ENCODE data around the gene GON4L.
"Not testable (repeated sequence)": the region's sequence is repeated elsewhere in the genome, so short reads cannot be mapped to it uniquely, and the experiment has no call there.

The GON4L gene

DNA sequence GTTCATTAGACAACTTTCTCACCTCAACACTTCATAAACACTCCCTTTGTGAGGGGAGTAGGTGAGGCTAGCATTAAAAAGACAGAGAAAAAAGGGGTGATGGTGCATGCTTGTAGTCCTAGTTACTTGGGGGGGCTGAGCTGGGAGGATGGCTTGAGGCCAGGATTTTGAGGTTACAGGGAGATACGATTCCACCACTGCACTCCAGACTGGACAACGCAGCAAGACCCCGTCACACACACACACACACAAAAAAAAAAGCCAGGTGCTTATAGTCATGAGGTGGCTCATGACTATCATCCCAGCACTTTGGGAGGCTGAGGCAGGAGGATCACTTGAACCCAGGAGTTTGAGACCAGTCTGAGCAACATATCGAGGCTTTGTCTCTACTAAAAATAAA lies 29.6 kb downstream of the GON4L start:
- DNase-seq: no peak

GRCh38 chr1:155816351-155816750 lies 40.7 kb downstream of the GON4L start:
- no peak for DNase-seq

DNA sequence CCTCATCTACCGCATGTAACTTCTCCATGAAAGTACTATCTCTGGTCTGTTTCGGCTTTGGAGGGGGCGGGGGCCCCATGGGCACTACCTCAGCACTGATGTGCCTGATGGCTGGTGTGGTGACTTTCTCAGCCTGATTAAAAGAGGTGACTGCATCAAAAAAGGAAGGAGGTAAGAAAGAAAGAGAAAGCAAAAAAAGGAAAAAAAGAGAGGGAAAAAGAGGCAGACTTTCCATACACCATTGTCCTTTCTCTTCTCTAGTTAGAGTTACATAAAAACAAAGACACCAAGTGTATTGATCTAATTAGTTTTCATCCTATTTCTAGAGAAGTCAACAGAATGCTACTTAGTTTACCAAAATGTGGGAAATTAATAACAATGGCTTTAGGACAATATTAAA lies 43.3 kb downstream of the GON4L start:
- DNase-seq: no peak

- no peak for DNase-seq
Observed at GRCh38 chr1:155812878-155813277, 44.1 kb downstream of the GON4L start.

DNA sequence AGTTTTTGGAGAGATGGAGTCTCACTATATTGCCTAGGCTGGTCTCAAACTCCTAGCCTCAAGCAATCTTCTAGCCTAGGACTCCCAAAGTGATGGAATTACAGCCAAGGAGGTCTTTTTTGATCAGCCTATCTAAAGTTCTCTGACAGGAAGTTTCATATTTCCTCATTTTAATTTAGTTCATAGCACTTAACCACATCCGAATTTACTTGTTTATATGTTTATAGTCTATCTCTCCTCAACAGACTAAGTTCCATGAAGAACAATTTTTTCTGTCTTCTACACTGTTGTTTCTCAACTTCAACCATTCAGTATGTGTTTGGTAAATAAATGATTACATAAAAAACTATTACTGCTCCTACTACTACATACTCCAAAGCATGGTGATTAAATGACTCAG lies 47.9 kb downstream of the GON4L start:
- no peak for DNase-seq

DNA sequence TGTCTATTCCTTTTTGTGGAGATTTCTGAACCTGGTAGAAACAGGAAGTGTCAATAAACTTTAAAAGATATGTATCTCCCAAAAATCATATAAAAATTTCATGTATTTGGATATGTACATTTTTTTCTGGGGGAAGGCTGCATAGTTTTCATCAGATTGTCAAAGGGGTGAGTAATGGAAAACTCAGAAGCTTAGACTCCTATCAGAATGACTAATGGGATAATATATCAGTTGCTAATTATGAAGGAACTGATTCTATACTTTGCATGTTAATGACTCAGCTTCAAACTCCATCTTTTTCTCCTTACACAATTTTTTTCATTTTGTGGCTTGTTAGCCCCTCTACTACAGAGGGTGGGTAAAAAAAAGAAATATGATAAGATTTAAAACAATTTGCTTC lies 55.9 kb downstream of the GON4L start:
- DNase-seq: no peak

- not testable (repeated sequence) for DNase-seq
Observed at GRCh38 chr1:155795618-155796017, 61.4 kb downstream of the GON4L start.

DNA sequence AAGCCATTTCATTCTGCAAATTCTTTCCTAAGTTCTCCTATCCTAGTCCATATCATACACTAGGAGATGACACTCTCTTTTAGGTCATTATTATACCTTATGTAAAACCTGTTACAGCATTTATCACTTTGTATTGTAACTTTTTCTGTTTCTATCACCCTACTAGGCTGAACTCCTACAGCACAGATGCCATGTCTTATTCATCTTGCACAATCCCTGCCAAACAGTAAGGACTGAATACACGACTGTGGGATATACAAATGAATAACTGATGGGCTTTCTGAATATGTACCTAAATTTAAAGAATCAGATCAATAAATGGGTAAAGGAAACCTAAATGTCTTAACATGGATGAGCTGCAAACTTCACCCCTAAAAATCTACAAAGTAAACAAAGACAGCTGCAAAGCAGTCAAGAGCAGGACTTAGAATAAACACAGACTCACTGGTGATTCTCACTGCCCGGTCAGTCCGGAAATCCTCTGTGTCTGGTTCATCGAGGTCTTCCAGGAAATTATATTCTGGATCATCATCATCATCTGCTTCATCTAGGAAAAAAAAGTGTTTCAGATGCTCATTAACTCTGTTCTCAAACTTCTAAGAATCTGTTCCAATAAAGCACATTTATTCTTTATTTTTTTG lies 62.3 kb downstream of the GON4L start:
- DNase-seq: no peak

- DNase-seq: no peak
Observed at GRCh38 chr1:155793213-155793612, 63.8 kb downstream of the GON4L start.

DNA sequence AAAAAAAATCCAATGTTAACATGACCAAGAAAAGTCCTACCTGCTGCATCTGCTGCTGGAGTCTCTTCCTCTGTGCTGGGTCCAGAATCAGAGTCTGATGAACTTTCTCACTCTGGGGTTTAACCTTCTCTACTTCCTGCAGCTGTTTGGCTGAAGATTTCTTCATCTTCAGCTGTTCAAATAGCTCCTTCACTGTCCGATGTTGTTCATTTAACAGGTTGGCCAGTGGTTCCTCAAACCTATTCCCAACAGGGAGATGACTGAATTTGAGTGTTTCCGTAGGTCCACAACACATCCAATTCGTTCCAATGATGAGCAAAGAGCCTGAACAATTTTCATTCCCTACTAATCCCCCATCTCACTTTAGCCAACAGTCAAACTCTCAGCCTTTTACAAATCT lies 79.4 kb downstream of the GON4L start:
- DNase-seq: no peak

DNA sequence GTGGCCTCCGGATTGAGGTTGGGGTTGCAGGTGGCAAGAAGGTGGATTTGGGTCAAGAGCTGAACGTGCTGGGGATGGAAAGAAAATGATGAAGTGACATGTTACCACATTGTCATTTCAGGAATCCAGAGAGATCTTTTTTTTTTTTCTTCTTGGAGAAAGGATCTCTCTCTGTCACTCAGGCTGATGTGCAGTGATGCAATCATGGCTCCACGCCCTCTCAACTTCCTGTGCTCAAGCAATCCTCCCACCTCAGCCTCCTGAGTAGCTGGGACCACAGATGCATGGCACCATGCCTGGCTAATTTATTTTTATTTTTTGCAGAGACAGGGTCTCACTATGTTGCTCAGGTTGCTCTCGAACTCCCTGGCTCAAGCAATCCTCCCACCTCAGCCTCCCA lies 80.6 kb downstream of the GON4L start:
- no peak for DNase-seq

GRCh38 chr1:155773221-155773620 lies 83.8 kb downstream of the GON4L start:
- no peak for DNase-seq

DNA sequence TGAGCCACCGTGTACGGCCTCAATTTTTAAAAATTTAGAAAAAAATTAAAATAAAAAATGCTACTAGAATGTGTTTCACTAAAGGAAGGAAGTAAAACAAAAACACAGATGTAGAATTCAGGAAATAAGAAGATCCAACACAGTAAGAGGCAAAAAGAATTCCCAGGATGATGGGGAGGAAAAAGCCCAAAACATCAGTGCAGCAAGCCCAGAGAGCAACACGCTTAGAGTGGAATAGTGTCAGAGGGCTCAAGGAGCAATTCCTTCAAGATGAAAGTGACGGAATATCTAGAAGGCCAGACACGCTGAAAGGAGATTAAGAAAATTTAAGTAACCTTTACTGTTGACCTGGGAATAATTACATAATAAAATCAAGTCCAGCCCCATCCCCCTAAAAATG lies 87.8 kb downstream of the GON4L start:
- no peak for DNase-seq

DNA sequence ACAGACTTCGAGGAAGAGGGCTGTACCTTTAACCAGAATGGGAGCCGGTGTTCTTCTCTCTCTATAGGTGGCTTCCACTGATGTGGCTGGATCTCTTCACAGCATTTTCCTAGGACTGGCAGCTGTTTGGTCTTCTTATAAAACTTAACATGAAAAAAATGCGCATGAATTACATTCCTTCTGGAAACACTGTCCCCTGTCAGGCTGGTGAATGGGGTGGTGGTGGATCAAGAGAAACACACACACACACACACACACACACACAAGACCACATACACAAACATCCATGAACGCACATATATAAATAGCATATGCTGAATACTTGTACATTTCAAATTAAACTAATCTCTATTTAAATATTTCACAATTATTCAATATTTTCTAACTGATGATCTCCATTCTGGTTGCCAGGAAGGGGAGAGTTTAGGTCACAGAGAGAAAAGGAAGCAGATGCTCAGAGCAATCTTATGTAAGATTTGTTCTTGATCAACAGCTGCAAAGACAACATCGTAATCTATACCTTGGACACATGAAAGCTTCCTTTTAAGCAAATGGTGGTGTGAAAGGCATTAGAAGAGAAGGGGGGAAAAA lies 89.5 kb downstream of the GON4L start:
- not testable (repeated sequence) for DNase-seq

- DNase-seq: not testable (repeated sequence)
Observed at GRCh38 chr1:155763989-155764388, 93.0 kb downstream of the GON4L start.

DNA sequence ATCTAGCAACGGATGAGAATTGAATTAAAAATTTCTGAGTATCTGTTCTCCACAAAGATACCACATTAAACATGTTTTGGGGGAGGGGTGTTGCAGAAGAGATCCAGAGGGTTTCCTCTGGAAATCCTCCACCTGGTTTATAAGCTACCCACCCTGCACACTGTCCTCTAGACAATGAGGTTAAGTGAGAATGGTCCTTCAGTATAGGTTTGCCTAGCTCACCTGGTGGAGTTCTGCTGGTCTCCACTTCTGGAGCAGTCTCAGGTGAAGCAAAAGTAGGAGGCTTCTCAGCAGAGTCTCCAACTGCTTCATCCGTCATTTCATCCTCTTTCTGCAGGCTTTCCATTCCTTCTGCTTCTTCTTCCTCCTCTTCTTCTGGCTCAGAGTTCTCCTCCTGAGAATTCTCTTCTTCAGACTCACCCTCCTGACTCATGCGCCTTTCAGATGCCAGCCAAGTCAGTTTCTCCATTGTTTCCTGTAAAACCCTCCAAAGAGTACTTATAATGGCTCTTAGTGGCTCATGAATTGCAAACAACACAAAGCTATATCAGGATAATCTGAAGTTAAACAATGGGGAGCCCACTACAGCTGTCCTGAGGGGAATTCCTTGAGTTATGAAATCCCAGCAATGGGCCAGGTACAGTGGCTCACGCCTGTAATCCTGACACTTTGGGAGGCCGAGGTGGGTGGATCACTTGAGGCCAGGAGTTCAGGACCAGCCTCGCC lies 93.8 kb downstream of the GON4L start:
- not testable (repeated sequence) for DNase-seq

DNA sequence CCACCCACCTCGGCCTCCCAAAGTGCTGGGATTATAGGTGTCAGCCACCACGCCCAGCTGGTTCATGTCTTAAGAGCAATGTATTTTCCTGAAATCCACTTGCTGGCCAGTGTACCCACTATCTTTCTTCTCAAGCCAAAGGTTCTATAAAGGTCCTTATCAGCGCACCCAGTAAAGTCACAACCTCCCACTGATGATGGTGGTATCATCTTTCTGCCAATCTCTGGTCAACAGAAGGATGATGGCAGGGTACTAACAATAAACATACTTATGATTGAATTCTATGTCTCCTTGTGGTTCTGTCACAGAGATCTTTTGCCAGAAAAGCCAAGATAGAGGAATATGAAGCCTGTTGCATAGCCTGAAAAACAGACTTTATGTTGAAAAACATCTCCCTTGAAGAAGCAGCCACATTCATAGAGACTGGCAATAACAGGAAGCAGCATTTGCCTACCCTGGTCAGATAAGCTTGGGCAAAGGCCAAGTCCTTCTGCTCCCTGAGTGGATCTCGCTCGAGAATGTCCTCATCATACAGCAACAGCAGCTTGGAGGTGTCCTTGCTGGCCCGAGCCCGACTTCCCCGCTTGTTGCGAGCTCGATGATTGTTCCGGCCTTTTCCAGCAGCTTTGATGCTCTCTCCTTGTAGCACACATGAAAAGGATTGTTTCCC lies 95.1 kb downstream of the GON4L start:
- no peak for DNase-seq

DNA sequence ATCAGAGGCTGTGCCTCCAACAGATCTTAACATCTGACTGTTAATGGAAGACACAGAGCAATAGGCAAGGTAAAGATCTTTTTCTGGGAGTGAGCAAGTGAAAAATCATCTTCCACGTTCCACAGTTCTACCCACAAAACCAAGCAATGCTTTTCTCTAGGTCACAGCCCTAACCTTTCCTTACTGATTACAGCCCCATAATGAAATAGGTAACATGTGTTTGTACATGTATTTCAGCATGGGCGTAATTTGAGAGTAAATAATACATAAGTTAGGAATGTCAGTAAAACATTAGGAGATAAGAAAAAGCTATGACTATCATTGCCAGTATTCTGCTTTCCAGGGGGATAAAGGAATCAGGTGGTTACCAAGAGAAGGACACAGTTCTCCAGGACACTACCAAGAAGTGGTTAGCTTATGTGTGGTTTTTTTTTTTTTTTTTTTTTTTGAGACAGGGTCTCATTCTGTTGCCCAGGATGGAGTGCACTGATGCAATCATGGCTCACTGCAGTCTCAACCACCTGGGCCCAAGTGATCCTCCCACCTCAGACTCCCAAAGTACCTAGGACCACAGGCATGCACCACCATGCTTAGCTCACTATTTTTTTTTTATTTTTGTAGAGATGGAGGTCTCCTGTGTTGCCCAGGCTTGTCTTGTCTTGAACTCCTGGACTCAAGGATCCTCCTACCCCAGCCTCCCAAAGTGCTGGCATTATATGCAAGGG lies 96.1 kb downstream of the GON4L start:
- no peak for DNase-seq

GRCh38 chr1:155759966-155760630 lies 96.9 kb downstream of the GON4L start:
- DNase-seq: no peak

GRCh38 chr1:155759017-155759416 lies 98.0 kb downstream of the GON4L start:
- DNase-seq: not testable (repeated sequence)

GRCh38 chr1:155748141-155748540 lies 108.9 kb downstream of the GON4L start:
- not testable (repeated sequence) for DNase-seq

GRCh38 chr1:155747586-155747985 lies 109.4 kb downstream of the GON4L start:
- not testable (repeated sequence) for DNase-seq
